GM19099 (cell line): ENCODE data around the gene NPR3.

Experiments used
- POLR2A ChIP-seq: IDR thresholded peaks from 3 replicates; pipeline ENCODE4 v1.6.1; 2011; ENCODE audit warnings: low read depth; ENCODE audit not compliant: insufficient read length; ENCODE audit errors: extremely low read depth

The NPR3 gene

DNA sequence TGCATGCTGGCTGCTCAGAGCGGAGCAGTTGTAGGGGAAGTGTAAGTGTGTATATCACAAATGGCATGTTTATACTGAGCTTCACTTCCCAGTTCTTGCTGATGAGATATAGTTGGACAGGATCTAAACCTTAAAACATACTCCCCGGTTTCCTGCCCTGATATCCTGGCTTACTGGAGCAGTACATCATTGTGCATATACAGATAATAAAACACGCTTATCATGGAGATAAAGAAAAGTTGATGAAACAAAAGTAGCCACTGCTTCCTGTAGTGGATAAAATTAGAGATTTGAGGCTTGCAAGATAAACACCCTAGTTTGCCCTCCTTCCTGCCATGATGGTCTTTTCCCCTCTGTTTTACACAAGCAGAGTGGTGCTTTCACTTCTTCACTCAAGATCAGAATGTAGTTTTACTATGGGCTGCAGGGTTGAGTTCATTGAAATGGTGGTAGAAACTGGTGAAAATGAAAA is 15.0 kb downstream of the NPR3 start:
- no peak for TF ChIP-seq POLR2A

DNA sequence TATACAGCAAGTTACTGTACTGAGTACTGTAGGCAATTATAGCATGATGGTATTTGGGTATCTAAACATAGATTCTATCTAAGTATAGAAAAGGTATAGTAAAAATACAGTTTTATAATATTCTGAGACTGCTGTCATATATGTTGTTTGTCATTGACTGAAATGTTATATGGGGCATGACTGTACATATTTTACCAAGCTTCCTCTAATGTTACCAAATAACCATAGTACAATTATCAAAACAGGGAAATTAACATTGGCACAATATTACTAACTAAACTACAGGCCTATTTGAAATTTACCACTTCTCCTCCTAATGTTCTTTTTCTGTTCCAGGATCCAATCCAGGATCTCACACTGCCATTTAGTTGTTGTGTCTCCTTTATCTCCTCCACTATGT is 18.5 kb downstream of the NPR3 start:
- no peak for TF ChIP-seq POLR2A

DNA sequence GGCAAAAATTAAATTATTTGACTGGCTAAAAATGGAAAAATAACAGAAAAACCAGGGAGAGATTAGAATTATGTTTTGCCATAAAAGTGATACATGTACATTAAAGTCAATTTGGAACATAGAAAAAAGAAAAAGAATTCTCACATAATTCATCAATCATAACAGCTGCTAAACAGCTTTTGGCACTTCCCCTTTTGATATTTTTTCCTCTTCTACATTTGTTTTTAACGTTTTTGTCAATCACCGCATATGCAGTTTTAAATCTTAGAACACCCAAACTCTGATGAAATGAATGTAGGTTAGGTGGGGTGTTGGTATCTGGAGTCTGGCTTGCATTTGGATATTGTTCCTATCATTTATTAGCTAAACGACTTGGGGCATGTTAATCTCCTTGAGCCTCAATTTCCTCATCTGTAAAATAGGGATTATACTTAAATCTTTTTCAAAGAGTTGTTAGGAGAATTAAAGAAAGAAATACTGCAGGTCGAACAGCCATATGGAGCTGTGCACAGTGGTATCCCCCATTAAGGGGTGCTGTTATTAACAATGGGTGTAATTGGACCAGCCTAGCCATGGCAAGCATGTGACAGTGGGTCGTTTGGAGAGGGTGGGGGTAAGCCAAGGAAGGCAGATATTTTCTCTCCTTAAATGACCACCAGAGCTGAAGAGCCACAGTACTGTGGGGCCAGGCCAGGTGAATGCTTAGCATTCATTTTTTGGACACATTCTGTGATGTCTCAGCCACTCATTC is 22.6 kb downstream of the NPR3 start:
- TF ChIP-seq POLR2A = no peak

DNA sequence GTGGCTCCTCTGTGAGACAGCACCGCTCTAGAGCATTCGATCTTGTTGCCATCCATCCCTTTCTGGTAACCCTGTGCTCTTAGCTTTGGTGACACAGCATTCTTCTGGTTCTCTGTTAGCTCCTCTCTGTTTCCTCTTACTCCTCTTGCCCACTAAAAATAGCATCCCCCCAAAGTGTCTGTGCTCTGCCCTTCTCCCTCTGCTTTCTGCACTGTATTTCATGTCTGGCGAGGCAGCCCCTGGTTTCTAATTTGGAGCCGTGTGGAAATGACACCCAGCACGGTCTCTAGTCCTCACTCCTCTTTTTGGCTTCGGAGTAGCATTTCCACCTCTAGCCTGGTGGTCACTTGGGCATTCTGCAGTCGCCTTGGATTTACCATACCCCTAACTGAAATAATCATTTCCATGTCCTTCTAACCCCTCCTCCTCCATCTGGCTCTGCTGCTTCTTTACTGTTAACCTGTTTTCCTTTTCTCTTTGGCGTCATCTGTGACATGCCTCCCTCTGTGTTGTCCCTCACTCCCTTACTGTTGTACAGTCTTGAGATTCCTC is 23.8 kb downstream of the NPR3 start:
- no peak for TF ChIP-seq POLR2A

DNA sequence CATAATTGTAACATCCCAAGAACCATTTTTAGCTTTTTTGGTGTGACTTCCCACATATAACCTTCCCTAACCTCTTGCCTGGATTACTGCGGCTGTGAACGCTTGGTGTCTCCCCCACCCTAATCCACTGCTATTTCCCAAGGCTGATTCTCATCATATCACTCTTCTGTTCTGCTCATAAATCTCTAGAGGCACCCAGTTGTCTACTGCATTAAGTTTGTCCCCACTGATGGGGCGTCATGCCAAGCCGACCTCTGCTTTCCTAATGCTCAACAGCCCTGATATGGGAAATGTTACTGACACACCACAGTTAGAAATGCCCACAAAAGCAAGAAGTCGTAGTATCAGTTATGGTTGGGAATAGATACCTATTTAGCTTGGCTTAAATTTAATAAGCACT is 24.4 kb downstream of the NPR3 start:
- no peak for TF ChIP-seq POLR2A

DNA sequence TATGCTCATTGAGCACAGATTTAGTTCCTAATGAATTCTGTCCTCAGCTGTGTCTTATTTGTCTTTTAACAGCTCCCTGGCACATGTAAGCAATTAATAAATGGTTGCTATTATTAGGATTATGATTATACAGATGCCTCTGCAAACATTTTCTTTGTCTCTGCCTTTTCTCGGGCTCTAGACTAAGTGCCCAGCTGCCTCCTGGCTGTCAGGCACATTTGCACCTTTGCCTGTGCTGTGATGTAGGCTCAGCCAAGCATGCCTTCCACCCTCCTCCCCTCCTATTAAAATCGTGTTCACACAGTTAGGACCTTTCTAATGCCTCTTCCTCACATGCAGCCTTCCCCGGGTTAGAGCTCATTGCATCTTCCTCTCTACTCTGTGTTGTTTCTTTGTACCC is 25.7 kb downstream of the NPR3 start:
- TF ChIP-seq POLR2A = no peak

DNA sequence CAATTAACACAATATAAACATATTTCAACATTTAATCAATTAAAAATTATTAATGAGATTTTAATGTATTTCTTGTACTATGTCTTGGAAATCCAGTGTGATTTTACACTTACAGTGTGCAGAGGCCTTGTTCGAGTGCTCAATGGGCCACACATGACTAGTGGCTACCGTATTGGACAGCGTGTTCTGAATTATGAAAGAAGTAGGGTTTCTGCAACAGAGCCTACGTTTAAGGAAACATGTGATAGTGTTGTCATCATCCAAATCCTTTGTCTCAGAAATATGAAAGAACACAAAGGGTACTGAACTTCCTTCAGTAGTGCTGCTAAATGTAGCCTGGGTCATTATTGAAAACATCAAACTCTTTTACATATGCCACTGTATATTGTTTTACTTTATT is 29.5 kb downstream of the NPR3 start:
- no peak for TF ChIP-seq POLR2A

DNA sequence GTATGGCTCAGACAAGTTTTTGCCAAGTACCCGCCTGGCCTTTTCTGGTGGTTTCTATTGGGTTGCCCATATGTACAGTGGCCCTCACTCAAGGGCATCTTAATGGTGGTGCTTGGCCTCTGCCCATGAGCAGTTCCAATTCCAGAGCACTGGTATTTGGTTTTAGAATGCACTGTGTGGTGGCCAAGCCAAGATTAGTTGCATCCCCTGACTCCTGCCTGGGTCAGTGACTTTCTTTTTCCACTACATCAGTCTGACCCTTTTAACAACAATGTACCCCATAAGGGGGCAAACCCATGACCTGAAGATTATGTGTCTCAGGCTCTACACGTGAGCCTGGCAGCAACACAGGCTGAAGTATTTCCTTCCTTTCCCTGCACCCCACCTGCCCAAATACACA is 34.2 kb downstream of the NPR3 start:
- no peak for TF ChIP-seq POLR2A

DNA sequence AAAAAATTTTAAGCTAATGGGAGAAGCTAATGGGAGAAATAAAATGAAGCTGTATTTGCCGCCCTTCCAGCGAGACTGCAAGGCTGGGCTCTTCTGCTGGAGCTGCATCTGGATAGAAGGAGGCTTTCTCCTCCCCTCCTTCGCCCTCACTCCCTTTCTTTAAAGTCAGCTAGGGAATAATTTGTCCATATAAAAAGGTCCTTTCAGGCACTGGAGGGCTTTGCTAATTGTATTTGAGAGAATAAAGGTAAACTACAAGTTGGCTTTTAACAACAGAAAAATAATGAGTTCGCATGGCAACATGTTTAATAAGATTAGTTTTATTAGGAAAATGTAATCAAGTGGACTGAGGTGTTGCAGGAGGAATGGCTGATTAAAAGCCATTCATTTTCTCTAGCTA is 41.3 kb downstream of the NPR3 start:
- TF ChIP-seq POLR2A = no peak

DNA sequence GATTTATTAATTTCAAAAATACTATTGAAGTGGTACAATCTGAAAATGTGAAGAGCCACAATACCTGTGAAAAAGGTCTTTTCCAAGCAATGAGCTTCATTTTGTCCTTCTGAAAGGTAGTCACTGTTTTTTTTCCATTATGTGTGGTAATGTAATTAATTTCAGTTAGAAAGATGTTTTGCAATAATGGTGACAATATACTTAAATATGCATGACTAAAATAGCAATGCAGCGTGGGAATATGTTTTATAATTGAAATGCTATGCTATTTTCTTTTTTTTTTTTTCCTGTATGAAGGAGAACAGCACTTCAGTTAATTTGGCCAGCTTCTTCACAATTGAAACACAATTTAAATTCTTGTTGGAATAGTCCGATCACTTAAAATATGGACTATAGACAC is 41.9 kb downstream of the NPR3 start:
- no peak for TF ChIP-seq POLR2A

DNA sequence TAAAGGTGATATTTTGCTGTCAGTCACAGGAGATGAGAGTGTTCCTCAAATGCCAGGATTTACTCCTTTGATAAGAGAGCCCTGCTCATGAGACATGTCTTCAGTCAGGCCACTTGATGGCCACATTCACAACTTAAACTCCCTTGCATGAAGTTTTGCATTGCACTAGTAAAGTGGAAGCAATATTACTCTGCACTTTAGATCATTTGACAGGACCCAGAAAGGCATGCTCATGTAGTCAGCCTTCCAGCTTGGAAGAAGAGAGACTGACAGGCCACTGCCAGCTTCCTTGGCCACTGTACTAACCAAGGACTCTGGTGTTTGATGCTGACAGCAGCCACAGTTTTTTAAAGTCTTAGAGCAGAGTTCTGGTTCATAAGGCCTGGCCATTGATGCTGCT is 42.6 kb downstream of the NPR3 start:
- no peak for TF ChIP-seq POLR2A

DNA sequence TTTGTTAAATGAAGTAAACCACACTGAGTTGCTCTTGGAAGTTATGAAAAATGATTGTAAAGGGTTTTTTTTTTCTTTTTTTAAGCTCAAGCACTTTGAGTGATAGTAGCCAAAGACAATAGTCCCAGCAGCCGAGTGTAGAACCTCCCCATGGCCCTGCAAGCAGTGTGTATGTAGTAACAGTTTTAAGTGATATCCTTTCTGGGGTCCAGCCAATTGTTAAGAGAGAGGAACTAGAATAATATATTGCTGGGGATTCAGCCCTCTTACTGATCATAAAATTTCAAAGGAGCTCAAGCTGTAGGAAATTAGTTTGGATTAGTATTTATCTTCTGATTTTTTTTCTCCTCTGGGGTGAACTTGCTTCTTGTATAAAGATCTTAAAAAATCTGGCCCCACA is 43.2 kb downstream of the NPR3 start:
- no peak for TF ChIP-seq POLR2A

DNA sequence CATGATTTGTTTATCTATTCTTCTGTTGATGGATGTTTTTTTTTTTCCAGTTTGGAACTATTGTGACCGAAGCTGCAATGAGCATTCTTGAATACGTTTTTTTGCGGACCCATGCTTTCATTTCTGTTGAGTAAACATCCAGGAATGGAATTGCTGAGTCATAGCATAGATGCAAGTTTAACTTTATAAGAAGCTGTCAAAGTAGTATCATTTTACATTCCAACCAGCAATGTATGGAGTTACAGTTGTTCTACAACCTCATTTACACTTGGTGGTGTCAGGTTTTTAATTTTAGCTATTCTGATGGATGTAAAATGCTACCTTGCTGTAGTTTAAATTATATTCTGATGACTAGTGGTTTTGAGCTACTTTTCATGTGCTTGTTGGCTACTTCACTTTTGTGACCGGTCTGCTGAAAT is 49.0 kb downstream of the NPR3 start:
- TF ChIP-seq POLR2A = no peak

DNA sequence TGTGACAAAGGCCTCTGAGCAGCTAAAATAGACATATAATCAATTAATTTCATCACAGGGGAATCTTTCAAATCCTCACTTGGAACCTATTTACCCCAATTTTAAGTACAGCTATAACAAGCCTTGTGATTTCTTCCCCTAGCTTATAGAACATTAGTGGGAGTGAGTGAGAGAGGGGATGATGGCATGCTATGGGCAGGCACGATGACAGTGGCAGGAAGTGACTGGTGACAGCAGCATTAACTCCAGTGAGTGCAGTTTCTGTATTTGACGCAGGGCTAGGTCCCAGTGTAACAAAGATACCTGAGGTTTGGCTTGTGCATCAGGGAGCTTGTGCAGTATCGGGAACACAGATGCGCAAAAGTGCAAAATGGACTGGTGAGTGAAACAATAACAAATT is 54.1 kb downstream of the NPR3 start:
- TF ChIP-seq POLR2A = no peak

DNA sequence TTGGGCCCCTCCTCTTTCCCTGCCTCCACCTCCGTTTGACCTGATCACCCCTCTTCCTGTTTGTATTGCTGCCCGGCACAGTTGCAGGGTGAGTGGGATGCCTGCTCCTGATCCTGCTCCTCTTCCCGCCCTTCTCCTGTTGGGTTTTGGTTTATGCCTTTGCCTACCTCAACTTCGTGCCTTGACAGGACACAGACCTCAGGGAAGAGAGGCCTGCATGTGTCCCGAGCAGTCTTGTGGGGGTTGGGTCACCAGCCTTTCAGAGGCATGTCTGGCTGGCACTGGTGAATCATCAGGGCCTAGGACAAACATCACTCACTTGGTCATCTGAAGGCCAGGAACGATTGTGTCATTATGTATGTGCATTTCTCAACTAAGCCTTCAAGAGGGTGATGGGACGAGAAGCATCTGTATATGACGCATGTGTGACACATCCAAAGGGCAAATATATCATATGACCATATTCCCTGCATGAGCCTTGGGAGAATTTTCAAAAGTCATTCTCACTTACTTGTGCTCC is 56.9 kb downstream of the NPR3 start:
- TF ChIP-seq POLR2A = no peak

DNA sequence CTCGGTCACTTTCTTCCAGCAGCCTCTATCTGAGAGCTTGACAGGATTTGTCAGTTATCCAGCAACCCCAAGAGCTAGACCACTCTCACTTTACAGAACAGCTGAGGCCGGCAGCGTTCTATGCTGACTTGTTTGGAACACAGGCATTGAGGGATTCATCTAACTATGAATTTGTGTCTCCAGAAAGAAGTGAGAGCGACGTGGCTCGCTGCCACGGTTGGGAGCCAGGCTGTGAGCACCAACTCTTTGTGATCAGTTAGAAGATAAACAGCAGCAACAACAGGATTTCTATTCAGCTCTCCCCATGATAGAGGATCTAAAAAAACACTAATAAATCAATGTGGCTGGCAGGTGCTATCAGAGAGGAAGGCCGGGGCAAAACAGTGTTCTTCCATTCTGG is 58.6 kb downstream of the NPR3 start:
- no peak for TF ChIP-seq POLR2A
